Calu3 (cell line): ENCODE results near the gene NT5DC2. TPM values are rescaled to one million over a fixed set of nuclear protein-coding genes. Genes with fewer than 3 reads are reported as not detected.

Source experiments
- BruUV-seq: library from RNA; stranded (reverse); fragments of 400-500 nt; replicated peaks from 2 replicates; lab custom pipeline; 2021; lab: Mats Ljungman, UMichigan
- CTCF ChIA-PET: fragments of 300-600 bp; sonication (Branson Sonifier 250); formaldehyde crosslinking; loops from one replicate; lab custom pipeline; 2022; ENCODE audit warnings: antibody characterized with exemption; lab: Charles Lee
- DNase-seq: peaks from one replicate; pipeline ENCODE4 v3.0.0; 2022
- H3K27ac Mint-ChIP-seq: one replicate; pipeline ENCODE4 v1.8.0; 2022; ENCODE audit warnings: mixed read lengths; ENCODE audit not compliant: unreplicated experiment
- H3K27me3 Mint-ChIP-seq: one replicate; pipeline ENCODE4 v1.8.0; 2022; ENCODE audit warnings: mixed read lengths; ENCODE audit not compliant: unreplicated experiment
- H3K36me3 Mint-ChIP-seq: one replicate; pipeline ENCODE4 v1.8.0; 2022; ENCODE audit warnings: mild to moderate bottlenecking, moderate library complexity, mixed read lengths; ENCODE audit not compliant: insufficient read depth, unreplicated experiment
- H3K4me1 Mint-ChIP-seq: one replicate; pipeline ENCODE4 v1.8.0; 2022; ENCODE audit warnings: mild to moderate bottlenecking, low read depth, mixed read lengths; ENCODE audit not compliant: unreplicated experiment
- H3K4me3 Mint-ChIP-seq: one replicate; pipeline ENCODE4 v1.8.0; 2022; ENCODE audit warnings: mild to moderate bottlenecking, low read depth, moderate library complexity, mixed read lengths; ENCODE audit not compliant: unreplicated experiment
- H3K9me3 Mint-ChIP-seq: one replicate; pipeline ENCODE4 v1.8.0; 2022; ENCODE audit warnings: low read depth, mixed read lengths; ENCODE audit not compliant: unreplicated experiment
- CTCF ChIP-seq: fragments of 200-600 bp; IDR thresholded peaks from one replicate; pipeline ENCODE4 v1.8.0; 2022; ENCODE audit warnings: antibody characterized with exemption; ENCODE audit not compliant: unreplicated experiment
- intact Hi-C: fragments of 100-400 bp; cut with micrococcal nuclease; formaldehyde crosslinking; loops from one replicate; pipeline ENCODE4 v1.10.0; 2022; ENCODE audit not compliant: unreplicated experiment
- total RNA-seq: library from RNA; stranded (reverse); gene quantifications from 2 replicates; pipeline ENCODE4 v1.2.3, GENCODE V29; 2022

Gene NT5DC2
- total RNA-seq, 1 experiment from 2014 or later = 146 TPM

GRCh38 chr3:52568069-52568468, 34.4 kb upstream of the NT5DC2 start:
- intact Hi-C loops = no loop called here
- H3K27ac Mint-ChIP-seq = no peak overlapping the region

GRCh38 chr3:52563984-52564383, 30.3 kb upstream of the NT5DC2 start:
- TF ChIP-seq CTCF = no peak
- H3K36me3 Mint-ChIP-seq = peaks cover 11% of the 10 kb centered on the region
- no TSS peak for BruUV-seq
- intact Hi-C loops = no loop called here
- CTCF ChIA-PET = no interaction called here
- no peak for DNase-seq
- H3K4me1 Mint-ChIP-seq = peaks cover 9% of the 10 kb centered on the region
- H3K9me3 Mint-ChIP-seq = no peaks in the 10 kb centered on the region
- no peaks in the 10 kb centered on the region for H3K27me3 Mint-ChIP-seq
- no peak overlapping the region for H3K27ac Mint-ChIP-seq
- H3K4me3 Mint-ChIP-seq = no peak overlapping the region

More at GRCh38 chr3:52568069-52568468, 34.4 kb upstream of the NT5DC2 start:
- CTCF ChIA-PET = interaction anchor here (0.6 to 0.9 kb wide), 2 partner anchors 74 to 114 kb away, joined by 5 read pairs; no protein-coding TSS in a partner anchor
- H3K9me3 Mint-ChIP-seq = no peaks in the 10 kb centered on the region
- peaks cover 9% of the 10 kb centered on the region for H3K4me1 Mint-ChIP-seq
- H3K4me3 Mint-ChIP-seq = no peak overlapping the region
- no peak for DNase-seq
- H3K27me3 Mint-ChIP-seq = no peaks in the 10 kb centered on the region
- no TSS peak for BruUV-seq
- no peak for TF ChIP-seq CTCF
- H3K36me3 Mint-ChIP-seq = peaks cover 7% of the 10 kb centered on the region

- BruUV-seq = no TSS peak
- no peak for TF ChIP-seq CTCF
- intact Hi-C loops = no loop called here
These were observed 27.5 kb upstream of the NT5DC2 start for GRCh38 chr3:52561028-52561747.

GRCh38 chr3:52558436-52558835, 24.8 kb upstream of the NT5DC2 start:
- H3K27me3 Mint-ChIP-seq = no peaks in the 10 kb centered on the region
- intact Hi-C loops = no loop called here
- no peaks in the 10 kb centered on the region for H3K9me3 Mint-ChIP-seq
- H3K27ac Mint-ChIP-seq = no peak overlapping the region
- no peak overlapping the region for H3K4me3 Mint-ChIP-seq
- CTCF ChIA-PET = no interaction called here
- no peaks in the 10 kb centered on the region for H3K4me1 Mint-ChIP-seq
- H3K36me3 Mint-ChIP-seq = peaks cover 18% of the 10 kb centered on the region
- no TSS peak for BruUV-seq
- DNase-seq = no peak
- TF ChIP-seq CTCF = no peak

More at GRCh38 chr3:52561028-52561747, 27.5 kb upstream of the NT5DC2 start:
- Mint-ChIP-seq H3K4me3 (no peak overlapping the region), H3K36me3 (peaks cover 14% of the 10 kb centered on the region), H3K4me1 (no peaks in the 10 kb centered on the region), H3K9me3 (no peaks in the 10 kb centered on the region), H3K27me3 (no peaks in the 10 kb centered on the region), H3K27ac (no peak overlapping the region)
- CTCF ChIA-PET = interaction anchor here (1.0 to 1.3 kb wide), 2 partner anchors 9 to 12 kb away, joined by 3 to 7 read pairs; no protein-coding TSS in a partner anchor
- no peak for DNase-seq
